GM12872 (cell line): ENCODE data around the gene QPCTL.

ENCODE experiments used
- CTCF ChIP-seq: IDR thresholded peaks from 3 replicates; pipeline ENCODE4 v1.5.1; 2011; ENCODE audit warnings: low read depth, mild to moderate bottlenecking, low read length, moderate library complexity; ENCODE audit not compliant: insufficient read depth

Gene QPCTL

DNA sequence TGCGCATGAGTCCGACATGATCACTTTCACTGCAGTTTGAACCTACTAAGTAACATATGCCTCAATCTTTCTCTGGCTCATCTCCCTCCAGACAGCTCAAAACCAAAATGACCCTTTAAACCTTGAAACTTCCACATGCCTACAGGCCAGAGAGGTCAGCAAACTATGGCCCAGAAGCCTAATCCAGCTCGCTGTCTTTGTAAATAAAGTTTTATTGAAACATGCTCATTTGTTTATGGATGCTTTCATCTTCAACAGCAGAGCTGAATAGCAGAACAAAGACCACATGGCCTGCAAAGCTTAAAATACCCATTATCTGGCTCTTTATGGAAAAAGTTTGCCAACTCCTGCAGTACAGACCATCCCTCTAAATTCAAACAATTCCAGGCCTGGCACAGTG, 22.7 kb downstream of the QPCTL start:
- TF ChIP-seq CTCF, result no peak

DNA sequence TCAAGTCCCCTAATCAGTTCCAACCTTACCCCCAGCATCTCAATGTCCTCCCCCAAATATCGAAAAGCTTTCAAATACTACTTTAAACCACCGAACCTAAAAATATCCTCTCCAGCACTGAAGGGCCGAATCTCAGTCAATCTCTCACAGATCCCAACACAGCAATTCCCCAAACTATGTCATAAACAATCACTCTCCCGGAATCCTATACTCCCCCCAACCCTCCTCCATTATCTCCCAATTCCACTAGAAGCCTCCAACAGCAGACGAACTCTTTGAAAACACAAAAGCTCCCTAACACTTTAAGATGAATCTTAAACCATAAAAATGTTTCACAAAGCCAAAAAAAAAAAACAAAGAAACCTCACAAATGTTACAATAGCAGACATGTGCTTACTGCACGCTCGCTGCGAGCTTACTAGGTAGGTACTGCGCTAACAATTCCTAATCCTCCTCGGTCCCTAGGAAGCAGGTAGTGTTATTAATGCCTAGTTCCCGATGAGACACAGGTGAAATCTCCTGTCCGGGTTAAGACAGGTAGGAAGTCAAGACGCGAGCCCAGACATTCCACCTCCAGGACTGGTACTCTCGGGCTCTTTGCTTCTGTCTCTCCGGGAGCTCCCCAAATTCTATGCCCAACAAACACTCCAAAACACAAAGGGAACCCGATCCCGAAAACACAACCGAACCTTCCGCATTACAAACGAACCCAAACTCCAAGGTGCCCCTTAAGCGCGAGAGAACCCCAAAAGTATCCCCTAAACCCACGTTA, 24.1 kb downstream of the QPCTL start:
- TF ChIP-seq CTCF, result no peak

- peak; percentile 31; the same call in 1 of the 3 replicates for TF ChIP-seq CTCF
Measured at GRCh38 chr19:45717131-45717982, 24.9 kb downstream of the QPCTL start.

DNA sequence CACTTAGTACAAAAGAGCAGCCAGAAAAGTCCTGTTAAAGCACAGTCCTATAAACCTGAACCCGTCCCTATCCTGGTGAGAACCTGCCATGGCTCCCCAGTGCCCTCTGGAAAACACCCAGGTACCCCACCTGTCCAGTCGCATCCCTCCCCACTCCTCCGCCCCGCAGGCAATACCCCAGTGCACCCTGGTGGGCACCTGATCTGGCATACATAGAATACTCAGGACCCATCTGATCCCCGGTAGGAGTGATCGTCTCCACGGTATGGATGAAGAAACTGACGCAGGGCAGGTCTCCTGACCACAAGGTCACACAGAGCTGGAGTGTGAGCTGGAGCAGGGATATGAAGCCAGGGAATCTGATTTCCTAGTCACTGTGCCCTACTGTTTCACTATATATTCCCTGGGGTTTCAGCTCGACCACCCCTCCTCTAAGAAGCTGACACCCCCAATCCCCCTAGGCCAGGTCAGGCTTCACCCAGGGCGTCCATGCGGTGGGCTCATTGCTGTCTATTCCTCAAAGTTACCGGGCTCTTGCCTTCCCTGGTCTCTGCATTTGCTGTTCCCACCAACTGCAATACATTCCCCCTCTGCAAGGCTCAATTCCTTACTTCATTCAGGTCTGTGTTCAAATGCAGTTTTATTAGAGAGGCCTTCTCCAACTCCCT, 25.7 kb downstream of the QPCTL start:
- TF ChIP-seq CTCF, result no peak

GRCh38 chr19:45729800-45730290, 37.4 kb downstream of the QPCTL start:
- no peak for TF ChIP-seq CTCF

DNA sequence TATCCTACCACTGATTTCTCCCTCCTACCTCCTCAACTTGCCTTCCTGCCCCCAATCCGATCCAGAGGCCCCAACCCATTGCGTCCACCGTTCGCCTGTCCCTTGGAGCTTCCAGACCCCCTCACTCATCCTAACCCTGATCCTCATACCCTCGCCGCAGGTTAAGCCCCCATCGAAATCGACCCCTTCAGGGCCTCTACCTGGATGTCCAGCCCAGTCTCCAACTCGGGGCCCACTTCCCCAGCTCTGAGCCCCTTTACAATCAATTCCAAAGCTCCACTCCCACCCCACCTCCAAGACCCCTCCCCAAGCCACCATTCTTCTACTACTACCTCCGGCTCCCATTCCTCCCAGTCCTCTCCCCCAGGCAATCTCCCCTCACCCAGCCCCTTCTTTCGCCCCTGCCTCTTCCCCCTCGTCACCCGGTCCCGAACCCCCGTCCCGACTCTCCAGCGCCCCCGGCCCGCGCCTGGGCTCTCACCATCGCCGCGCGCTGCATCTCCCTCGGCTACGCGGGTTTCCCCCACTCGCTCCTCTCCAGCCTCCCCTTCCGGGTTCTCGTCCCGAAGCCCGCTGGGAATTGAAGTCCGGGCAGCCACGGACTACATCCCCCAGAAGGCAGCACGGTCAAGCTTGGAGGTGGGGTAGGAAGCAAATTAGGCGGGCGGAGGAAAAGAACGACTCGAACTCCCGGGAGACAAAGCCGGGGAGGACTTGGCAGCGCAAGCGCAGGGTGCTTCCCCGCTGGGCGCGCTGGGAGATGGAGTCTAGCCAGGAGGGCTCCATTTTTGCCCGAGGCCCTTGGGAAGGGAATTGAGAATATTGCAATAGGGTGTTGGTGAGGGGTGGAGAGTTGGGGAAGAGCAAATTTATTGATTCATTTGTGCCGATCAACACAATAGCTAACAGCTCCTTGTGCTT, 38.2 kb downstream of the QPCTL start, which contains the start of gene FBXO46:
FBXO46 (minus strand) TSS at position 529 of the 921 bp plus-strand sequence. CDS start 17,401 bp downstream, outside the sequence.
- peak; percentile 38; the same call in 1 of the 3 replicates for TF ChIP-seq CTCF
